ENCODE data around the gene CFAP46.

CFAP46 gene

DNA sequence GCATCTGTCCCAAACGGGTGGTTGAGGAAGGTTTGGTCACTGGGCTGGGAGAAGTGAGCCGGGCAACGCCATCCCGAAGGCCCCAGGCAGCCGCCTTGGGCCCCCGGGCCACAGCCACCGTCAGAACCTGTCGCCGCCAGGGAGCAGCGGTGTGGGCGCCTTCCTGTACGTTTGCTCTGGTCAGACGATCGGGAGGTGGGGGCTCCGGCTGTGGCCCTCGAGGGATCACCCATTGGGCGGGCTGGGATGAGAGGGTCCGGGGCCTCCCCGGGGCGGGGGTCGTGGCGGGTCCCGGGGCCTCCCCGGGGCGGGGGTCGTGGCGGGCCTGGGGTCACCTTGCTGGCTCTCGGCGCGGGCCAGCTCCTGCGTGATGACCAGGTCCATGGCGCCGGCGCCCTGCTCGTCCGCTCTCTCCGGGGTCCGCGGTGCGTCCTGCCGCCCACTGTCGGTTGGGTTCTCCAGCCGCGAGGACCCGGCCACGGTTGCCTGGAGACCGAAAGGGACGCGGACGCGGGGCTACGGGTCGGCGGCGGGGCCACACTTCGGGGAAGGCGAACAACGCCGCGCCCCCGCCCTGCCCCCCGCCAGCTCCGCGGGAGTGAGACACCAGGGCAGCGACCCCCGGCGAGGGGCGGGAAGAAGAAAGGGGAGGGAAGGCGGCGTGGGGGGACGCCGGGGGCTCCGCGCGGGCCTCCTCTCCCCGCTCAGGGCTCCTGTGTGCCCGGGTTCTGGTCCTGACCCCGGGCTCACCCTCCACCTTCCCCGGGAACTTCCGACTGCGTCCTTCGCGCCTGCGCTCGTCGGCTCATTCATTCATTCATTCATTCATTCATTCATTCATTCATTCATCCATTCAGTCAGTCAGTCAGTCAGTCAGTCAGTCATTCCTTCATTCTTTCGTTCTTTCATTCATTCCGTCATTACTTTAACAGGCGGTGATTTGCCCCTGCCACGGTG lies at the start of gene CFAP46:
Gene CFAP46 (minus strand): TSS at position 470 of the 957 bp plus-strand sequence. CDS start 86 bp downstream, at position 384.
- no peak for DNase-seq

- no peak for DNase-seq
Measured at GRCh38 chr10:132991706-132992432, 49.5 kb upstream of the CFAP46 start.

DNA sequence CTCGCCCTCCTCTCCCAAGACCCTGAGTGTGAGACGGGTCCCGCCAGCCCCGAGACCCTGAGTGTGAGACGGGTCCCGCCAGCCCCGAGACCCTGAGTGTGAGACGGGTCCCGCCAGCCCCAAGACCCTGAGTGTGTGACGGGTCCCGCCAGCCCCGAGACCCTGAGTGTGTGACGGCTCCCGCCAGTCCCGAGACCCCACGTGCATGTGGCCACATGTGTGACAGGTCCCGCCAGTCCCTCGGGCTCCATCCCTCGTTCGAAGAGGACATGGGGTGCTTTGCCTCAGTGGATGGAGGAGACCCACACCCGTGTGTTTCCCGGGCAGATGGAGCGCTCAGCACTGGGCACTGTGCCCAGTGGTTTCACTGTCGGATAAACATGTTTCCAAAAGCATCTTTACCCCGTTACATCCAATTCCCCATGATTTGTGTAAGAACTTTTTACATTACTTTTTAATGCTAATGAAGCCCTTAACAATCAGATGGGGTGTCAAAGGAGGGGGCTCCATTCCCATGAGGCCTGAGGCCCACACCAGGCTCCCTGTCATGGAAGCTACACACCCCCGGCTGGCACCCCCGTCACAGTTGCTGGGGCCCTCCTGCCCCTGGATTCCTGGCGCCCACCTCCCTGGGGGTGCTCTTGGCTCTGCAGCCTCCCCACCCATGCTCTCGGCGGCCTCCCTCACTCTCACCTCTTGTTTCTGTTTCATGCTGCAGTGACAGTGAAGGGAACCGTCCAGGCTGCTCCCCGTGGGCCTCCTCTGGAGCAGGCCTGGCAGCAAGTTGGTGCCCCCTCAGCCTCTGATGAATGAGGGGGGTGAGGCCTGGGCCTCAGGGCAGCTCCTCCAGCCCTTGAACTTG lies 48.5 kb upstream of the CFAP46 start:
- DNase-seq = no peak

DNA sequence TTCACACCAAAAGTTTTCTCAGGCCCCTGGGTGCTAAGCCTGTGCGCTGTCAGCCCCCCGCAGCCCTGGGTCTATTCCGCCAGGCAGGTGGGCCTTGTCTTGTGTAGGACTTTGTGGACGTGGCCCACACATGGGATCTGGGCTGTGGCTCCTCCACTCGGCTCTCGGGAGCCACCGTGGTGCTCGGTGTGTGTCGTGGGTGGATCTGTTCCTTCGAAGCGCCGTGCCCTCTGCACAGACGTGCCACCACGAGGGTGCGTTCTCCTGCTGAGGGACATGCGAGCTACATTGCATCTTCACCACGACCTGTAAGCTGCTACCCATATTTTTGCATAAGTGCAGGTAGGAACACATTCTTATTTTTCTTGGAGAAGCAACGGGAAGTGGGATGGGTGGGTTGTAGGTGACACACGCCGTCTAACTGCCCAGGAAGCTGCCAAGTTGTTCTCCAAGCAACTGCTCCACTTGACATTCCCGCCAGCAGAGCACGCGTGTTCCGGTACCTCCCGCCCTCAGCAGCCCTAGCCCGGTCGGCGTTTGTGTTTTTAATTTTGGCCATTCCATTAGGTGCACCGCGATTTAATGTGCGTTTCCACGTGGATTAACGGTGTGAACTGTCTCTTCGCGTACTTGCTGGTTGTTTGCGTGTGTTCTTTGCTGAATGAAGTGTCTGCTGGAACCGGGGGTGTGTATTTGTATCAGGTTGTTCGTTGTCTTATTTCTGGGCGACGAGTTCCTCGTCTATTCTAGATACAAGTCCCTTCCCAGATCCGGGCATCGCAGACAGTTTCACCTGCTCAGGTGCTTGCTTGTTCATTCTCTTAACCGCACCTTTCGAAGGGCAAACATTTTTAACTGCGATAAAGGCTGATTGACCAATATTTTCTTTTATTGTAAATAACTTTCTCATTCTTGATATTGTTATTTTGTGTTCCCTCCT lies 47.4 kb upstream of the CFAP46 start:
- DNase-seq = no peak

DNA sequence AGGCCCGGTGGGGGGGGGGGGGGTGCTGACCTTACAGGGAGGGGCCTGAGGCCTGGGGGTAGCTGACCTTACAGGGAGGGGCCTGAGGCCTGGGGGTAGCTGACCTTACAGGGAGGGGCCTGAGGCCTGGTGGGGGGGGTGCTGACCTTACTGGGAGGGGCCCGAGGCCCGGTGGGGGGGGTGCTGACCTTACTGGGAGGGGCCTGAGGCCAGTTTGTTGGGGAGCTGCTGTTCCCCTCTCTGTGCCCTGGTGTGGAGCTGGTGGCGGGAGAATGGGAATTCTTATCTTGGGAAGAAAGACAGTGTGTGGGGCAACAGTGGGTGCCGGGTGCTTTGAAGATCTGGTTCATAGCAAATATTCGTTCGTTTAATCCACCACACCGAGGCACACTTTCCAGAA lies 46.6 kb upstream of the CFAP46 start:
- no peak for DNase-seq

DNA sequence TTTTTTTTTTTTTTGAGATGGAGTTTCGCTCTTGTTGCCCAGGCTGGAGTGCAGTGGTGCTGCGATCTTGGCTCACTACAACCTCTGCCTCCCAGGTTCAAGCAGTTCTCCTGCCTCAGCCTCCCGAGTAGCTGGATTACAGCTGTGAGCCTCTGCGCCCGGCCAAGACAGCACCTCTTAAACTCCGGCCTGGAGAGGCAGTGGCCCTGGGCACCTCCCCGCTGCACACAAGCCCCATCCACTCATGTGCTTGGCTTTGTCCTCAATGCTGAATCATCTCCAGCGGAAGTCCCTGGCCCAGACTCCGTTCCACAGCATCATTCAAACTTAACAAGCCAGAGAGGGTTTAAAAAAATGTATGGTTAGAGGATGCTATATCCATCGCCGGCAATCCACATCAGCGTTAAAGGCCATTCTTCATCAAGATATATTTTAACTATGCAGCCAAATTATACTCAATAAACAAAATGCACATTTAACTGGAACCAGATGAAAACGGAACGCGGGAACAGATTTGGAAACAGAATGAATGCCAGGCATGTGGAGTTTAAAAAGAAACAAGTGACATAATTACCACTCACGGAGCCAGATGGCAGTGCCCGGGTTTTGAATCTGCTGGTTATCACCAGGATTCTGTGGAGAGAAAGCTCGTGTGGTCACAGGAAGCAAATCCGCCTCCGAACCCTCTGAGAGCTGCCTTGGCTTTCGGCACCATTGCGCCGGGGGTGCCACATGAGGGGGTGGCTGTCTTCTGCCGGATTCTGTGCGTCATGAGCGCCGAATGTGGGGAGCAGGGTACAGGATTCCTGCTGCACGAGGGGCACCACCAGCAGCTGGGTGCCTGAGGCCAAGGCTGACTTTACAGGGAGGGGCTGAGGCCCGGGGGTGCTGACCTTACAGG lies 45.6 kb upstream of the CFAP46 start:
- DNase-seq = no peak

DNA sequence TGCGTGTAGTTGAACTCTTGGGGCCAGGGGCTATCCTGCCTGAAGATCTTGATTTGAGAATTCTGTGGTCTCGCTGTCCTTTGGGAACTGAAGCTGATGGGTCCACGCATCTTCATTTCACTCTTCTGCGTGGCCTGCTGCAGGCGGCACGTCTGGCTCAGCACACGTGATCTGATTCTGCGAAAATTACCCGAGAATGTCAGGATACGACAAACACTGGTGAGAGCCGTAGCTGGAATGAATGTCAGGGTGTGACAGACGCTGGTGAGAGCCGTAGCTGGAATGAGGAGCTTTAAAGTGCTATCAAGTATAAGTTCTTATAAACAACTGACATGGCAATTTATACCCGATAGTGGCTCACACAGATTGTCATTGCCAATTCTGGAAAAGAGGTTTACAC lies 44.6 kb upstream of the CFAP46 start:
- no peak for DNase-seq

GRCh38 chr10:132986576-132986975 lies 44.2 kb upstream of the CFAP46 start:
- no peak for DNase-seq

DNA sequence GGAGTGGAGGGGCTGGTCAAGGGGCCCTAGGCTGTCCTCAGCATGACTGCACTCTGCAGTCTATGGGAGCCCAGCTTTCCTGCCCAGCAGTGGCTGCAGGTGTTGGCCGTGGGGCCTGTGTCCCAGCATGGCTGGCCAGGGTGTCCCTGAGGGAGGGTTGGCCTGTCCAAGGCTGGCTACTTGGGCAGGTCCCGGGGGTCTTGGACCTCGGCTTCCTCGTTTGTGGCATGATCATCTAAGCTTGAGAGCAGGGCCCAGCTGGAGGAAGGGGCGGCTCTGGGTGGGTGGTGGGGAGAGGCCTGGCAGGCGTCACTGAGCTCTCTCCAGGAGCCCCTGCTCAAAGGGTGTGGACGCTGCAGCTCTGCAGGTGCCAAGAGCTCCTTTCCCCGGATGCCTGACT lies 43.7 kb upstream of the CFAP46 start:
- no peak for DNase-seq

GRCh38 chr10:132985546-132985900 lies 43.2 kb upstream of the CFAP46 start:
- no peak for DNase-seq

DNA sequence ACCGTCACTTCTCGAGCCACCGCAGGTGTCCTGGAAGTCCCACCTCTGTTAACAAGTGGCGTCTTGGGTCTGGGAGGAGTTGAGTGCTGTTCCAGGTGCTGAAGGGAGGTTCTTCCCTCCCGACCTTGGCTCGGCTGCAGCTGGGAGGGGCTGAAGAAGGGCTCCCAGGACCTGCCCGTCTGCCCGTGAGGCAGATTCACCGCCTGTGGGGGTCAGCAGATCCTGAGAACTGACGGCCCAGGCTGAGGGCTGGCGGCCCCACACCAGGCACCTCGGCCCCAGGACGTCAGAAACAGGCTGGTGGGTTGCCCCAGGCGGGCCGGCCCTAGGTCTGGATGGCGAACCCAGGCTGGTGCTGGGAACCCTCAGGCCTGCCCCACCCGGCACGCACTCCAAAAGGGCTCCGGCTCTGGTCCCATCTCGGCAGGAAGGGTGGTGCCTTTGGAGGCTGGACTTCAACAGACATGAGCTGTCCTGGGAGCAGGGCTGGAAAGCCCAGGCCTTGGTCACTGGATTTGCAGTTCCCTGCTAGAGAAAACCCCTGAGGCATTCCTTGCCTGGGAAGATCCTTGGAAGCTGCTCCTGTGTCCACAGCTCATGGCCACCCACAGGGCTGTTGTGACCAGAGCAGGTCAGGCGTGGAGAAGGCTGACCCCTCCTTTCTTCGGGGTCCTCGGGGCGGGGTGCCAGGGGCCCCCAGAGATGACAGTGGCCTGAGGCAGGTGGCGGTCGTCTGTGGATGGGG lies 42.6 kb upstream of the CFAP46 start:
- no peak for DNase-seq

DNA sequence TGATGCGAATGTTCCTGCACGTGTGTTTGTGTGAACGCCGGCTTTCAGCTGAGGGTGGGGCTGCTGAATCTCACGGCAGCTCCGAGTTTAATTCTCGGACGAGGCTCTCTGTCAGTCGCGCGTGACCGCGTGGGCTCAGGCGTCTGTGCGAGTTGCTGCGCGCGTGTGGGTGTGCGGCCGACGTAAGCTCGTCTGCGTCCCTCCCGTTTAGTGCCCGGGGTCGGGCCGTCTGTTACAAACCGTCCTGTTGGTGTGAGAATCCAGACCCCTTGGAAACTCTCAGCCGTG lies 41.6 kb upstream of the CFAP46 start:
- DNase-seq = no peak

DNA sequence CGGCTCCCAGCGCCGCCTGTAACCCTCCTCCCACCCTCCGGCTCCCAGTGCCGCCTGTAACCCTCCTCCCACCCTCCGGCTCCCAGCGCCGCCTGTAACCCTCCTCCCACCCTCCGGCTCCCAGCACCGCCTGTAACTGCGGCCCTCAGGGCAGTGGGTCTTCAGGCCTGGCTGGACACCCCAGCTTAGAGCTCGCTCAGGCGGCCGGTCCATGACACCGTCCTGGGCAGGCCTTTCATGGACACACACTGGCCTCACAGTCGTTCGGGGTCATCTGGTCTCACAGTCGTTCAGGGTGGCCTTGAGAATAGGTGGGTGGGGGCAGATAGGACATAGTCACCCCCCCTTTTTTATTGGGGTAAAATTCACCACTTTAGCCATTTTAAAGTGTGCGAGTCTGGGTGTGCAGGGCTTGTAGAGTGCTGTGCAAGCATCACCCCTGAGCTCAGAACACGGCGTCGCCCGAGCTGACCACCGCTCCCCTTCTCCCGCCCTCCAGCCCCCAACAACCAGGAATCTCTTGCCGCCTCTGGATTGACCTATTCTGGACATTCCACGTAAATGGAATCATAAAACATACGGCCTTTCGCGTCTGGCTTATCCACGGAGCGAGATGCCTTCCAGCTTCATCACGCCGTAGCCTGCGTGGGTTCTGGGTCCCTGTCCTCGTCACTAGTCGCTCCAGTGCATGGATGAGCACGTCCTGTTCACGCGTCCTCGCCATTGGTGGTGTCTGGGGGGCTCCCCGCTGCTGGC lies 41.1 kb upstream of the CFAP46 start:
- DNase-seq = no peak

DNA sequence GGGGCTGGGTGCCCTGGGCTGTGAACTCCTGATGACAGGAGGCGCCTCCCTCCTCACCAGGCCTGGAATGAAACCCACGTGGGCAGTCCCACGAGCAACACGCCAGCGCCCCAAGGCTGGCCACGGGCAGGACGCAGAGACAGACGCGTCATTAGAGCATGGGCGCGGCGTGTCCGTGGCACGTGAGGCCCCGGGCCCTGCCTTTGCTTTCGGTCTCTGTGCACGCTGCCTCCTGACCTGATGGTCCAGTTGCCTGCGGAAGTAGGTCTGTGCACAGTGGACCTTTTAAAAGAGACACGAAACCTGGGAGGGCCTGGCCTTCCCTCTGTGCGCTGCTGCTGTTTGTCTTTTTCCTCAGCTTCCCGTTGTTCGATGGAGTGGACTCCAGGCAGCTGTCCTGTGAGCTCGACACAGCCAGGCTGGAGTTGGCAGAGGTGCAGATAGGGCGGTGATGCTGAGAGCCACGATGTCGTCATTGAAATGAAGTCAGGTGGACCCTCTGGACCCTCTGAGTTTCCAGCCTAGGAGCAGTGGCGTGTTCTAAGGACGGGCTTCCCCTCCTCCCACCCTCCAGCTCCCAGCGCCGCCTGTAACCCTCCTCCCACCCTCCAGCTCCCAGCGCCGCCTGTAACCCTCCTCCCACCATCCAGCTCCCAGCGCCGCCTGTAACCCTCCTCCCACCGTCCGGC lies 40.1 kb upstream of the CFAP46 start:
- no peak for DNase-seq

GRCh38 chr10:132981746-132982145 lies 39.4 kb upstream of the CFAP46 start:
- DNase-seq = no peak

- DNase-seq = no peak
Measured at GRCh38 chr10:132981173-132981555, 38.8 kb upstream of the CFAP46 start.

DNA sequence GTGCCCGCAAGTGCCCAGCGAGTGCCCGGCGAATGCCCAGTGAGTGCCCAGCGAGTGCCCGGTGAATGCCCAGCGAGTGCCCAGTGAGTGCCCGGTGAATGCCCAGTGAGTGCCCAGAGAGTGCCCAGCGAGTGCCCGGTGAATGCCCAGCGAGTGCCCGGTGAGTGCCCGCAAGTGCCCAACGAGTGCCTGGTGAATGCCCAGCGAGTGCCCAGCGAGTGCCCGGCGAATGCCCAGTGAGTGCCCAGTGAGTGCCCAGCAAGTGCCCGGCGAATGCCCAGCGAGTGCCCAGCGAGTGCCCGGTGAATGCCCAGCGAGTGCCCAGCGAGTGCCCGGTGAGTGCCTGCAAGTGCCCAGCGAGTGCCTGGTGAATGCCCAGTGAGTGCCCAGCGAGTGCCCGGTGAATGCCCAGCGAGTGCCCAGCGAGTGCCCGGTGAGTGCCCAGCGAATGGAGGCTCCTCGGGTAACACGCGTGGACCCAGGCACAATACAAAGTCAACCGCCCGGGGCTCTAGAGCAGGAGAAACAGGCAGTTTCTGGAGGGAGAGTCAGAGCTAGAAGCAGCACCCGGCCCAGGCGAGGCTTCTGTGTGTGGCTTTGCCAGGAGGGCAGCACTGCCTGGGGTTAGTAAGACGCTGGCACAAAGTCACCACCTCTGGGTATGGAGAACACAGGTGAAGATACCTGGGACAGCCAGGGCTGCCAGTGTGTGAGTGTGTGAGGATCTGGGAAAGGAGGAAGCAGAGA lies 38.2 kb upstream of the CFAP46 start:
- no peak for DNase-seq
